HCT116 (cell line): ENCODE data around the gene BATF3.

ENCODE experiments used
- EZH2 ChIP-seq: fragments of 200-600 bp; sonication (generic); IDR thresholded peaks from 2 replicates; pipeline ENCODE4 v1.6.1; 2017; ENCODE audit warnings: antibody characterized with exemption, mixed run types
- POLR2A ChIP-seq: IDR thresholded peaks from 2 replicates; pipeline ENCODE4 v1.7.0; 2011; ENCODE audit warnings: borderline replicate concordance; ENCODE audit not compliant: insufficient read depth, insufficient read length; ENCODE audit errors: extremely low read depth
- TF ChIP-seq, protein P1 (sequence below), 3 experiments: fragments of 200-600 bp in 1 of 3; sonication (generic) in 1 of 3; IDR thresholded peaks in 2 of 3; conservative IDR thresholded peaks in 1 of 3; 2 replicates each; pipeline ENCODE4 v1.5.1; 2012 to 2017; ENCODE audit warnings: low read depth in 2 of 3, low read length in 2 of 3, antibody characterized with exemption in 1 of 3, borderline replicate concordance in 1 of 3, control low read depth in 1 of 3, mild to moderate bottlenecking in 1 of 3, mixed read lengths in 1 of 3, mixed run types in 1 of 3, moderate library complexity in 1 of 3; ENCODE audit not compliant: insufficient read depth in 1 of 3

DNA sequence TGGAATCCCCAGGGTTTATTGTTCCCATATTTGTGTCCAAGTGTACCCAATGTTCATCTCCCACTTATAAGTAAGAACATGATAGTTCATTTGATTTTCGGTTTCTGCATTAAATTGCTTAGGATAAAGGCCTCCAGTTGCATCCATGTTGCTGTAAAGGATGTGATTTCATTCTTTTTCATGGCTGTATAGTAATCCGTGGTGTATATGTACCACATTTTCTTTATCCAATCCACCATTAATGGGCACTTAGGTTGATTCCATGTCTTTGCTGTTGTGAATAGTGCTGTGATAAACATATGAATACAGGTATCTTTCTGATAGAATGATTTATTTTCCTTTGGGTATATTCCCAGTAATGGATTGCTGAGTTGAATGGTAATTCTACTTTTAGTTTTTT, 20.0 kb upstream of the BATF3 start:
- no peak for TF ChIP-seq POLR2A
- TF ChIP-seq EZH2, result no peak
- TF ChIP-seq, protein P1, sequence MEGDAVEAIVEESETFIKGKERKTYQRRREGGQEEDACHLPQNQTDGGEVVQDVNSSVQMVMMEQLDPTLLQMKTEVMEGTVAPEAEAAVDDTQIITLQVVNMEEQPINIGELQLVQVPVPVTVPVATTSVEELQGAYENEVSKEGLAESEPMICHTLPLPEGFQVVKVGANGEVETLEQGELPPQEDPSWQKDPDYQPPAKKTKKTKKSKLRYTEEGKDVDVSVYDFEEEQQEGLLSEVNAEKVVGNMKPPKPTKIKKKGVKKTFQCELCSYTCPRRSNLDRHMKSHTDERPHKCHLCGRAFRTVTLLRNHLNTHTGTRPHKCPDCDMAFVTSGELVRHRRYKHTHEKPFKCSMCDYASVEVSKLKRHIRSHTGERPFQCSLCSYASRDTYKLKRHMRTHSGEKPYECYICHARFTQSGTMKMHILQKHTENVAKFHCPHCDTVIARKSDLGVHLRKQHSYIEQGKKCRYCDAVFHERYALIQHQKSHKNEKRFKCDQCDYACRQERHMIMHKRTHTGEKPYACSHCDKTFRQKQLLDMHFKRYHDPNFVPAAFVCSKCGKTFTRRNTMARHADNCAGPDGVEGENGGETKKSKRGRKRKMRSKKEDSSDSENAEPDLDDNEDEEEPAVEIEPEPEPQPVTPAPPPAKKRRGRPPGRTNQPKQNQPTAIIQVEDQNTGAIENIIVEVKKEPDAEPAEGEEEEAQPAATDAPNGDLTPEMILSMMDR (IDR thresholded peaks at IDR 0.05 in 2 of 3, conservative IDR thresholded peaks at IDR 0.05 in 1 of 3; ENCODE audit: borderline replicate concordance in 1 of 3, insufficient read depth in 1 of 3, low read depth in 2 of 3, low read length in 2 of 3), result no peak
